Duodenal mucosa (tissue), 2 donors: ENCODE results near the gene ZNF791.
"Not testable (repeated sequence)": the region's sequence is repeated elsewhere in the genome, so short reads cannot be mapped to it uniquely, and the experiment has no call there.

Source experiments
- H3K27ac ChIP-seq: one replicate; pipeline ENCODE4 v1.7.0; 2013; ENCODE audit warnings: low read depth, low read length
- H3K27me3 ChIP-seq, 2 donors: one replicate each; pipeline ENCODE4 v1.7.0; 2013; ENCODE audit warnings: low read length in 2 of 2, control low read depth in 1 of 2; ENCODE audit not compliant: insufficient read depth in 2 of 2, control insufficient read depth in 1 of 2
- H3K36me3 ChIP-seq, 2 donors: one replicate each; pipeline ENCODE4 v1.7.0; 2013; ENCODE audit warnings: low read length in 2 of 2, control low read depth in 1 of 2; ENCODE audit not compliant: insufficient read depth in 2 of 2, control insufficient read depth in 1 of 2
- H3K4me1 ChIP-seq, 2 donors: one replicate each; pipeline ENCODE4 v1.7.0; 2013; ENCODE audit warnings: low read length in 2 of 2, control low read depth in 1 of 2; ENCODE audit not compliant: insufficient read depth in 2 of 2, control insufficient read depth in 1 of 2
- H3K4me3 ChIP-seq, 2 donors: one replicate each; pipeline ENCODE4 v1.7.0; 2013; ENCODE audit warnings: low read length in 2 of 2, low read depth in 1 of 2
- H3K9ac ChIP-seq, 2 donors: one replicate each; pipeline ENCODE4 v1.7.0; 2013; ENCODE audit warnings: low read length in 2 of 2, low read depth in 1 of 2
- H3K9me3 ChIP-seq, 2 donors: one replicate each; pipeline ENCODE4 v1.7.0; 2013; ENCODE audit warnings: low read length in 2 of 2, control low read depth in 1 of 2; ENCODE audit not compliant: control insufficient read depth in 1 of 2

ZNF791 gene

DNA sequence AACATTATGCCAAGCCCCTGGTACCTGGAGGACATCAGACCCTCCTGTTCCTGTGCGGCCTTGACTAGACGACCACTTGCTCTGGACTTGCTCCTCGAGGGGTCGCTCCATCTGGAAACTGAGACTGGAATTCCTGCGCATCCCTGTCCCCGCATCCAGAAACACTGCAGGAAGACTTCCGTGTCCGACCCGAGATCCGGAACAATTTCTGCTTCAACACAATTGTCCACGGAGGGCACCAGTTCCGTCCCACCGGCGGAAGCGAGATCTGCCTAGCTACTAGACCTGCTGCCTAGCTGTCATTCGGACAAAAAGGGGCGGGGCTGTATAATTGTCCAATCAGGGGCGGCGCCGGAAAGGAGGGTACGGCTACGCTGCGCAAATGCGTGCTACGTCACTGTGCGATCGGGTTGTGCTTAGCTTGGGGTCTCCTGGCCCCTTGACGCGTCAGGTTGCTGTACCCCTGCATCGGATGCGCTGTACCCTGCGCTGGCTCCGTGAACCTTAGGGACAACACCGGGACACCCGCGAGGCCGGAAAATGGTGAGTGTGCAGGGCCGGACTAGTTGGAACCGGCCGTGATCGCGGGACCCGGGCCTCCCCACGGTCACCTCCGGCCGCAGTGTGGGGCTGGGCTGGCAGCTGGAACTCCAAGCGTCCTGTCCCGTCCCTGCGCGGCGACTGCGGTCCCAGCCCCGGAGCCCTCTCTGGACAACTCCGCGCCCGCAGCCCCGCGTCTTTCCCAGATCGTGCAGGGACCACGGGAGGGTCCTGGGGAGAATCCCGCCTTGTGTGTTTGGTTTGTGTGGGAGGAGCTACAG, at the start of gene ZNF791, which contains the start of gene ZNF490:
Gene ZNF791 (plus strand): TSS at position 381 of the 821 bp plus-strand sequence. CDS start 160 bp downstream, at position 541.
Gene ZNF490 (minus strand): TSS at position 274 of the 821 bp plus-strand sequence. CDS start 133 bp downstream, at position 141.
- peaks cover 1 to 8% of the 10 kb centered on the region in 2 donors for H3K4me1 ChIP-seq
- H3K36me3 ChIP-seq, result peaks cover 0 to 16% of the 10 kb centered on the region in 2 donors
- no peaks in the 10 kb centered on the region for H3K27me3 ChIP-seq
- H3K9me3 ChIP-seq, result no peaks in the 10 kb centered on the region
- H3K27ac ChIP-seq, result peak within 1 kb of the TSS; percentile 100
- peak within 1 kb of the TSS; percentile 100 for H3K4me3 ChIP-seq
- peak within 1 kb of the TSS; percentile 97 to 99 for H3K9ac ChIP-seq

GRCh38 chr19:12564016-12564664, 46.6 kb upstream of the ZNF791 start:
- Histone ChIP-seq H3K4me1 (no peaks in the 10 kb centered on the region), H3K36me3 (no peaks in the 10 kb centered on the region), H3K27me3 (no peaks in the 10 kb centered on the region), H3K9me3 (no peaks in the 10 kb centered on the region), H3K9ac (no peak overlapping the region), H3K27ac (no peak overlapping the region), H3K4me3 (no peak overlapping the region)

- H3K27ac ChIP-seq, H3K9me3 ChIP-seq, H3K9ac ChIP-seq, H3K27me3 ChIP-seq, H3K4me1 ChIP-seq, H3K4me3 ChIP-seq, H3K36me3 ChIP-seq: not testable (repeated sequence)
Observed at GRCh38 chr19:12566380-12566779, 44.3 kb upstream of the ZNF791 start.

DNA sequence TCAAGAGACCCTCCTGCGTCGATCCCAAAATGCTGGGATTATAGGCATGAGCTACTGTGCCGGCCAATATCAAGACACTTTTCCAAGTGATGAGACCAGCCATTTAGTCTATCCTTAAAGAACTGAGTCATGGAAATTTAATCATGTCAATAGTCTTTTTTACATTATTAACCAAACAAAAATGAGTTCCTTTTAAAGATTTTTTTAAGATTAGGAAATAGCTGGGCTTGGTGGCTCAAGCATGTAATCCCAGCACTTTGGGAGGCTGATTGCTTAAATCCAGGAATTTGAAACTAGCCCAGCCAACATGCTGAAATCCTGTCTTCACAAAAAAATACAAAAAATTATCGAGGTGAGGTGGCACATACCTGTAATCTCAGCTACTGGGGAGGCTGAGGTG, 42.8 kb upstream of the ZNF791 start:
- no peak overlapping the region for H3K4me3 ChIP-seq
- no peaks in the 10 kb centered on the region for H3K4me1 ChIP-seq
- H3K9me3 ChIP-seq, result no peaks in the 10 kb centered on the region
- no peak overlapping the region for H3K27ac ChIP-seq
- no peaks in the 10 kb centered on the region for H3K36me3 ChIP-seq
- H3K9ac ChIP-seq, result no peak overlapping the region
- H3K27me3 ChIP-seq, result no peaks in the 10 kb centered on the region

GRCh38 chr19:12574036-12574435, 36.7 kb upstream of the ZNF791 start:
- no peaks in the 10 kb centered on the region for H3K27me3 ChIP-seq
- no peak overlapping the region for H3K4me3 ChIP-seq
- H3K4me1 ChIP-seq, result peaks cover 0 to 4% of the 10 kb centered on the region in 2 donors

GRCh38 chr19:12578641-12579040, 32.1 kb upstream of the ZNF791 start:
- Histone ChIP-seq H3K36me3 (peaks cover 30 to 37% of the 10 kb centered on the region in 2 donors), H3K9ac (no peak overlapping the region), H3K27me3 (no peaks in the 10 kb centered on the region), H3K4me1 (peaks cover 0 to 4% of the 10 kb centered on the region in 2 donors), H3K4me3 (no peak overlapping the region), H3K9me3 (peaks cover 18 to 20% of the 10 kb centered on the region in 2 donors), H3K27ac (no peak overlapping the region)

More at GRCh38 chr19:12574036-12574435, 36.7 kb upstream of the ZNF791 start:
- peaks cover 0 to 5% of the 10 kb centered on the region in 2 donors for H3K9me3 ChIP-seq
- H3K27ac ChIP-seq, result no peak overlapping the region
- peaks cover 8 to 11% of the 10 kb centered on the region in 2 donors for H3K36me3 ChIP-seq
- no peak overlapping the region for H3K9ac ChIP-seq

- Histone ChIP-seq H3K9me3 (peaks cover 18 to 20% of the 10 kb centered on the region in 2 donors), H3K4me3 (no peak overlapping the region), H3K36me3 (peaks cover 30 to 37% of the 10 kb centered on the region in 2 donors)
Observed at GRCh38 chr19:12580180-12580694, 30.5 kb upstream of the ZNF791 start.

GRCh38 chr19:12581100-12581499, 29.6 kb upstream of the ZNF791 start:
- Histone ChIP-seq H3K9ac (no peak overlapping the region), H3K27me3 (no peaks in the 10 kb centered on the region), H3K4me1 (no peaks in the 10 kb centered on the region), H3K9me3 (peaks cover 18 to 20% of the 10 kb centered on the region in 2 donors), H3K27ac (no peak overlapping the region), H3K36me3 (peaks cover 27 to 37% of the 10 kb centered on the region in 2 donors), H3K4me3 (no peak overlapping the region)

More at GRCh38 chr19:12580180-12580694, 30.5 kb upstream of the ZNF791 start:
- no peak overlapping the region for H3K27ac ChIP-seq
- no peaks in the 10 kb centered on the region for H3K27me3 ChIP-seq
- no peaks in the 10 kb centered on the region for H3K4me1 ChIP-seq
- H3K9ac ChIP-seq, result no peak overlapping the region

DNA sequence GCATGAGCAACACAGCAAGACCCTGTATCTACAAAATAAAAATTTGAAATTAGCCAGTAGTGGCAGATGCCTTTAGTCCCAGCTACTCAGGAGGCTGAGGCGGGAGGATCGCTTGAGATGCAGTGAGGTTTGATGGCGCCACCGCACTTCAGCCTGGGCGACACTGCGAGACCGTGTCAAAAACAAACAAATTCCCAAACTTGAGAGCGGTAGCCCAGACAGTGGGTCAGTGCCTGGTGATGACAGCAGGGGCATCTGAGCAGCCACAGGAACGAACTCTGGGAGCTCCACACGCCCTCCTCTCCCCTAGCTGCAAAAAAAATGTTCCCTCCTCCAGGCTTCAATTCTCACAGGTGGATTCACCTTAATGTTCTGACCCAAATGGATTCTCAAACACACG, 14.2 kb upstream of the ZNF791 start:
- Histone ChIP-seq H3K9me3 (no peaks in the 10 kb centered on the region), H3K9ac (no peak overlapping the region), H3K4me1 (no peaks in the 10 kb centered on the region), H3K27ac (no peak overlapping the region), H3K27me3 (no peaks in the 10 kb centered on the region), H3K36me3 (peaks cover 0 to 9% of the 10 kb centered on the region in 2 donors), H3K4me3 (no peak overlapping the region)
